Measurements from ENCODE around the gene SGIP1. TPM values are rescaled to one million over a fixed set of nuclear protein-coding genes. Genes with fewer than 3 reads are reported as not detected.

SGIP1 gene
- total and polyA plus RNA-seq, 2 of the 8 experiments (the other 6 are each of a cell fraction or from before 2014, with no cell fraction given): 1.4 to 2.1 TPM

DNA sequence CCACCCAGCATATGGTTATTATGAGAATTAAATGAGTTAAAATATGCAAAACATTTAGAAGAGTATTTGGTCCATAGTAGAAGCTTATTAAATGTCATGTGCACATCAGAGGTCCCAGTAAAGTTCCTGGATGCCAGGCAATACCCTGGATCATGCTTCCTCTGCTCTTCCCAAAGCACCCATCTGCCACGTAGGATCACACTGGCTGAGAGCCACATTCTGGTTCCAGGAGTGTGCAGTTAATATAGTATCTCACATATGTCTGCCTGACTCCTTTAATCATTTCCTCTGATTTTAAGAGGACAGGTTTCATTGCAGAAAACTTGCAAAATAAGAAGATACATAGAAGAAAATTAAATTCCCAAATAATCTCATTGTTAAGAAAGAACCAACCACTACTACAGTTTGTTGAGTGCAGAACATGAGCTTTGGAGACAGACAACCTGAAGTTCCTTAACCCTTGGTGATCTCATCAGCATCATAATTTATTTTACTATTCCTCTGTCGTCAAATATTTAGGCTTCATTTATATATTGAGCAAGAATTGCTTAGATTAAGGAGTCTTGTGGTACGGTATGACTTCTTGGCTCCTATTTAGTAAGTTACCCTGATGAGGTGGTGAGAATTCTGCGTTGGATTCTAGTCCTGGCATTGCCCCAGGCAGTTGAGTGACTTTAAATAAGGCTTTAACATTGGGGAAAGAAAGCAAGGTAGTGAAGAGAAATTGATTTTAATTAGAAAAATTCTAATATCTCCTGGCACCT lies 12.3 kb downstream of the SGIP1 start (continued):
- TF ChIP-seq, protein P1, sequence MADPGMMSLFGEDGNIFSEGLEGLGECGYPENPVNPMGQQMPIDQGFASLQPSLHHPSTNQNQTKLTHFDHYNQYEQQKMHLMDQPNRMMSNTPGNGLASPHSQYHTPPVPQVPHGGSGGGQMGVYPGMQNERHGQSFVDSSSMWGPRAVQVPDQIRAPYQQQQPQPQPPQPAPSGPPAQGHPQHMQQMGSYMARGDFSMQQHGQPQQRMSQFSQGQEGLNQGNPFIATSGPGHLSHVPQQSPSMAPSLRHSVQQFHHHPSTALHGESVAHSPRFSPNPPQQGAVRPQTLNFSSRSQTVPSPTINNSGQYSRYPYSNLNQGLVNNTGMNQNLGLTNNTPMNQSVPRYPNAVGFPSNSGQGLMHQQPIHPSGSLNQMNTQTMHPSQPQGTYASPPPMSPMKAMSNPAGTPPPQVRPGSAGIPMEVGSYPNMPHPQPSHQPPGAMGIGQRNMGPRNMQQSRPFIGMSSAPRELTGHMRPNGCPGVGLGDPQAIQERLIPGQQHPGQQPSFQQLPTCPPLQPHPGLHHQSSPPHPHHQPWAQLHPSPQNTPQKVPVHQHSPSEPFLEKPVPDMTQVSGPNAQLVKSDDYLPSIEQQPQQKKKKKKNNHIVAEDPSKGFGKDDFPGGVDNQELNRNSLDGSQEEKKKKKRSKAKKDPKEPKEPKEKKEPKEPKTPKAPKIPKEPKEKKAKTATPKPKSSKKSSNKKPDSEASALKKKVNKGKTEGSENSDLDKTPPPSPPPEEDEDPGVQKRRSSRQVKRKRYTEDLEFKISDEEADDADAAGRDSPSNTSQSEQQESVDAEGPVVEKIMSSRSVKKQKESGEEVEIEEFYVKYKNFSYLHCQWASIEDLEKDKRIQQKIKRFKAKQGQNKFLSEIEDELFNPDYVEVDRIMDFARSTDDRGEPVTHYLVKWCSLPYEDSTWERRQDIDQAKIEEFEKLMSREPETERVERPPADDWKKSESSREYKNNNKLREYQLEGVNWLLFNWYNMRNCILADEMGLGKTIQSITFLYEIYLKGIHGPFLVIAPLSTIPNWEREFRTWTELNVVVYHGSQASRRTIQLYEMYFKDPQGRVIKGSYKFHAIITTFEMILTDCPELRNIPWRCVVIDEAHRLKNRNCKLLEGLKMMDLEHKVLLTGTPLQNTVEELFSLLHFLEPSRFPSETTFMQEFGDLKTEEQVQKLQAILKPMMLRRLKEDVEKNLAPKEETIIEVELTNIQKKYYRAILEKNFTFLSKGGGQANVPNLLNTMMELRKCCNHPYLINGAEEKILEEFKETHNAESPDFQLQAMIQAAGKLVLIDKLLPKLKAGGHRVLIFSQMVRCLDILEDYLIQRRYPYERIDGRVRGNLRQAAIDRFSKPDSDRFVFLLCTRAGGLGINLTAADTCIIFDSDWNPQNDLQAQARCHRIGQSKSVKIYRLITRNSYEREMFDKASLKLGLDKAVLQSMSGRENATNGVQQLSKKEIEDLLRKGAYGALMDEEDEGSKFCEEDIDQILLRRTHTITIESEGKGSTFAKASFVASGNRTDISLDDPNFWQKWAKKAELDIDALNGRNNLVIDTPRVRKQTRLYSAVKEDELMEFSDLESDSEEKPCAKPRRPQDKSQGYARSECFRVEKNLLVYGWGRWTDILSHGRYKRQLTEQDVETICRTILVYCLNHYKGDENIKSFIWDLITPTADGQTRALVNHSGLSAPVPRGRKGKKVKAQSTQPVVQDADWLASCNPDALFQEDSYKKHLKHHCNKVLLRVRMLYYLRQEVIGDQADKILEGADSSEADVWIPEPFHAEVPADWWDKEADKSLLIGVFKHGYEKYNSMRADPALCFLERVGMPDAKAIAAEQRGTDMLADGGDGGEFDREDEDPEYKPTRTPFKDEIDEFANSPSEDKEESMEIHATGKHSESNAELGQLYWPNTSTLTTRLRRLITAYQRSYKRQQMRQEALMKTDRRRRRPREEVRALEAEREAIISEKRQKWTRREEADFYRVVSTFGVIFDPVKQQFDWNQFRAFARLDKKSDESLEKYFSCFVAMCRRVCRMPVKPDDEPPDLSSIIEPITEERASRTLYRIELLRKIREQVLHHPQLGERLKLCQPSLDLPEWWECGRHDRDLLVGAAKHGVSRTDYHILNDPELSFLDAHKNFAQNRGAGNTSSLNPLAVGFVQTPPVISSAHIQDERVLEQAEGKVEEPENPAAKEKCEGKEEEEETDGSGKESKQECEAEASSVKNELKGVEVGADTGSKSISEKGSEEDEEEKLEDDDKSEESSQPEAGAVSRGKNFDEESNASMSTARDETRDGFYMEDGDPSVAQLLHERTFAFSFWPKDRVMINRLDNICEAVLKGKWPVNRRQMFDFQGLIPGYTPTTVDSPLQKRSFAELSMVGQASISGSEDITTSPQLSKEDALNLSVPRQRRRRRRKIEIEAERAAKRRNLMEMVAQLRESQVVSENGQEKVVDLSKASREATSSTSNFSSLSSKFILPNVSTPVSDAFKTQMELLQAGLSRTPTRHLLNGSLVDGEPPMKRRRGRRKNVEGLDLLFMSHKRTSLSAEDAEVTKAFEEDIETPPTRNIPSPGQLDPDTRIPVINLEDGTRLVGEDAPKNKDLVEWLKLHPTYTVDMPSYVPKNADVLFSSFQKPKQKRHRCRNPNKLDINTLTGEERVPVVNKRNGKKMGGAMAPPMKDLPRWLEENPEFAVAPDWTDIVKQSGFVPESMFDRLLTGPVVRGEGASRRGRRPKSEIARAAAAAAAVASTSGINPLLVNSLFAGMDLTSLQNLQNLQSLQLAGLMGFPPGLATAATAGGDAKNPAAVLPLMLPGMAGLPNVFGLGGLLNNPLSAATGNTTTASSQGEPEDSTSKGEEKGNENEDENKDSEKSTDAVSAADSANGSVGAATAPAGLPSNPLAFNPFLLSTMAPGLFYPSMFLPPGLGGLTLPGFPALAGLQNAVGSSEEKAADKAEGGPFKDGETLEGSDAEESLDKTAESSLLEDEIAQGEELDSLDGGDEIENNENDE (IDR thresholded peaks at IDR 0.05; ENCODE audit: insufficient replicate concordance, low read length): no peak
- no peak for TF ChIP-seq SAP30 (IDR thresholded peaks at IDR 0.05; ENCODE audit: insufficient read depth, insufficient replicate concordance, low read length)
- TF ChIP-seq, protein P2, sequence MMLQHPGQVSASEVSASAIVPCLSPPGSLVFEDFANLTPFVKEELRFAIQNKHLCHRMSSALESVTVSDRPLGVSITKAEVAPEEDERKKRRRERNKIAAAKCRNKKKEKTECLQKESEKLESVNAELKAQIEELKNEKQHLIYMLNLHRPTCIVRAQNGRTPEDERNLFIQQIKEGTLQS (IDR thresholded peaks at IDR 0.05; ENCODE audit: insufficient read depth, low read depth, low read length): no peak
- no peak for TF ChIP-seq SP2 (IDR thresholded peaks at IDR 0.05; ENCODE audit: low read length)
- TF ChIP-seq KDM5A (IDR thresholded peaks at IDR 0.05; ENCODE audit: low read length): no peak
- TF ChIP-seq NRF1 (IDR thresholded peaks at IDR 0.05; ENCODE audit: low read depth, low read length): no peak
- TF ChIP-seq CREB1 (IDR thresholded peaks at IDR 0.05): no peak
- no peak for TF ChIP-seq BRCA1 (IDR thresholded peaks at IDR 0.05; ENCODE audit: low read depth, low read length)
- no peak for TF ChIP-seq CEBPB (IDR thresholded peaks at IDR 0.05; ENCODE audit: low read depth, low read length)
- TF ChIP-seq RXRA (IDR thresholded peaks at IDR 0.05; ENCODE audit: insufficient read depth, low read depth, low read length): no peak
